Muscle layer of colon (tissue), 2 donors: Measurements from ENCODE around the gene REC114.

Experiments used
- H3K27ac ChIP-seq: one replicate; pipeline ENCODE4 v1.7.0; 2013; ENCODE audit warnings: low read depth, mild to moderate bottlenecking, low read length, moderate library complexity
- H3K27me3 ChIP-seq, 2 donors: one replicate each; pipeline ENCODE4 v1.7.0; 2013; ENCODE audit warnings: low read length in 2 of 2, mild to moderate bottlenecking in 2 of 2; ENCODE audit not compliant: insufficient read depth in 2 of 2, control insufficient read depth in 1 of 2
- H3K36me3 ChIP-seq: one replicate; pipeline ENCODE4 v1.7.0; 2013; ENCODE audit warnings: mild to moderate bottlenecking, low read length; ENCODE audit not compliant: insufficient read depth
- H3K4me1 ChIP-seq: one replicate; pipeline ENCODE4 v1.7.0; 2013; ENCODE audit warnings: mild to moderate bottlenecking, low read length; ENCODE audit not compliant: insufficient read depth
- H3K4me3 ChIP-seq, 2 donors: one replicate each; pipeline ENCODE4 v1.7.0; 2013; ENCODE audit warnings: low read length in 2 of 2, low read depth in 1 of 2, mild to moderate bottlenecking in 1 of 2, moderate library complexity in 1 of 2
- H3K9ac ChIP-seq: one replicate; pipeline ENCODE4 v1.7.0; 2013; ENCODE audit warnings: low read length
- H3K9me3 ChIP-seq: one replicate; pipeline ENCODE4 v1.7.0; 2013; ENCODE audit warnings: mild to moderate bottlenecking, low read length
- donor health status: abdominal sarcoma.
- donor health status: Adenocarcinoma of cecum.

REC114 gene

DNA sequence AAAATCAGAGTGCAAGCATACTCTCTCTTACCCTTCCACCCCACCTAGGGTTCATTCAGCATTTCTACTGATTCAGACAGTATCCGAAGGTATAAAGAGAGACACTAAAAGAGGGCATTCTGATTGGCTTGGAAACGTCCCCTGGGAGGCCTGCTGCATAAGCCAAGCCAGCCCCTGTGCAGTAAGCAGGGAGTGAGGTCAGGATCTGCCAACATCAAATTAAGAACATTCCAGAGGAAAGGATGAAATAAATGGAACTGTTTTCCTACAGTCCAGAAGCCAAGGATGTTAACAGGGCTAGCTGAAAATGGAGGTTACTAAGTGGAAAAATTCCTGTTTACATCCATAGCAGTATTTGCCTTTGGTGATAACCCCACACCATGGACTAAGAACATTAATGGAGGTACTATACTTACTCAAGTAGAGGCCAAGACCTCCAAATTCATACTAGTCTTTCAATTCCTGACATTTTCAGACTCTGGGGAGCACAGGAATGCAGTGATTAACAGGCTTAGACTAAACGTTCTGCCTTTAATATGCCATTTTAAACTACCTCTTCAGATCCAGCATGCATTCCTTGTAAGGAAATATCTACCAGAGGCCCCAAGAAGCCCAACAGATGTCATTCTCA lies 155.7 kb downstream of the REC114 start:
- Histone ChIP-seq H3K4me3 (no peak overlapping the region), H3K27me3 (no peaks in the 10 kb centered on the region), H3K36me3 (no peaks in the 10 kb centered on the region), H3K27ac (peak overlapping the region; percentile 29), H3K4me1 (peaks cover 99% of the 10 kb centered on the region), H3K9me3 (no peaks in the 10 kb centered on the region), H3K9ac (no peak overlapping the region)

- Histone ChIP-seq H3K9me3 (no peaks in the 10 kb centered on the region), H3K36me3 (no peaks in the 10 kb centered on the region), H3K27ac (peak overlapping the region; percentile 59), H3K9ac (no peak overlapping the region), H3K27me3 (no peaks in the 10 kb centered on the region), H3K4me1 (peaks cover 92% of the 10 kb centered on the region), H3K4me3 (no peak overlapping the region)
Measured at GRCh38 chr15:73599934-73600333, 157.0 kb downstream of the REC114 start.

DNA sequence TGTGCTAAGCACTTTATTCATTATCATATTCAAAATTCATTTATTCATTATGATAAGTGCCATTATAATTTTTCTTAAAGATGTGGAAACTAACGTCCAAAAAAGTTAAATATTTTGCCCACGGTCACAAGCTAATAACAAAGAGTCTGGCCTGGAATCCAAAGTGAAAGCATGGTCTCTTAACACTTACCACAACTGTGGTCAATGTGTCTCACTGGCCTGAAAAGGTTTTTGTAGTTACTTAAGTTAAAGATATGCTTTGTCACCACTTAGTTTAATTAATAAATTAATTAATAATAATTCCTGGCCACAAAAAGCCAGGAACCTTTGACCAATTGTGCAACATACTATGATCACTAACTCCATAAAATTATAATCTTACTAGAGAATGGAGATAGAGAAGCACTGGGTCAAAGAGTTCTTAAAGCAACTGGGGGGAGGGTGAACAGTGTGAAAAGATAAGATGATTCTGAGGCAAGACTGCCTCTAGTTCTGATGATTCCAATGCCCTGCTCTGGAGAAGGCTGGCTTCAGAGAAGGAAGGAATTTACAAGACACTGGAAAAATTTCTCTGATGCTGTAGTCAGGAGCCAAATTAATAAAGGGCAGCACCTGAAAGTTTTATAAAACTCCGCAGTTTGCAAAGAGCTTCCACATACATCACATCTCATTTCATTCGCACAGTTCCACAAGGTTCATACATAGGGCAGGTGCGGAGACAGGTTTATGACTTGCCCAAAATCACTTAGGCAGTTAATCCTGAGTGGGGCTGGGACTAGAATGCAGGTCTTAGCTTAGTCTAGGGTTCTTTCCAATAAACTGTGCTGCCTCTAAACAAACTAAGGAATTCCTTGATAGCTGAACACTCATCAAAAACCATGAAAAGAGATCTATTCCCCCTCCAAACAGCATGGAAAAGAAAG lies 157.7 kb downstream of the REC114 start:
- Histone ChIP-seq H3K4me3 (no peak overlapping the region), H3K27me3 (no peaks in the 10 kb centered on the region), H3K27ac (peak overlapping the region; percentile 88), H3K36me3 (no peaks in the 10 kb centered on the region), H3K9me3 (no peaks in the 10 kb centered on the region), H3K9ac (no peak overlapping the region), H3K4me1 (peaks cover 87% of the 10 kb centered on the region)

GRCh38 chr15:73601451-73602445 lies 158.8 kb downstream of the REC114 start:
- Histone ChIP-seq H3K4me3 (no peak overlapping the region), H3K9me3 (no peaks in the 10 kb centered on the region), H3K9ac (peak overlapping the region; percentile 26), H3K36me3 (no peaks in the 10 kb centered on the region), H3K4me1 (peaks cover 86% of the 10 kb centered on the region), H3K27me3 (no peaks in the 10 kb centered on the region), H3K27ac (peak overlapping the region; percentile 88)

GRCh38 chr15:73602446-73602843 lies 159.5 kb downstream of the REC114 start:
- Histone ChIP-seq H3K36me3 (no peaks in the 10 kb centered on the region), H3K9me3 (no peaks in the 10 kb centered on the region), H3K4me1 (peaks cover 84% of the 10 kb centered on the region), H3K27me3 (no peaks in the 10 kb centered on the region), H3K9ac (peak overlapping the region; percentile 26), H3K27ac (peak overlapping the region; percentile 88), H3K4me3 (no peak overlapping the region)

DNA sequence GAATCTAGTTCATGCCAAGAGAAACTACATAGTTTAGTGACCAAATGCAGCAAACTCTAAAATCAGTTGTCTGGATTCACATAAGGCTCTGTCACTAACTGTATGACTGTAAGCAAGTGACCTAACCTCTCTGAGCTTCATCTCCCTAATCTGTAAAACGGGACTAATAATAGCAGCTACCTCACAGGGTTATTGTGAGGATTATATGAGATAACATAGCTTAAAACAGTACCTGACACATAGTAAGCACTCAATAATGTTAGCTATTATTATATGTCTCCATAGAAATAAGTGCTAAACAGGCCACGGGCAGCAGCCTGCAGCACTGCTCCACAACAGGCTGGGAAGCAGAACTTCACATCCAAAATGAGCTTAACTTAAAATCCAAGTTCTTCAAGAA lies 160.0 kb downstream of the REC114 start:
- H3K4me1 ChIP-seq = peaks cover 84% of the 10 kb centered on the region
- peak overlapping the region; percentile 35 for H3K27ac ChIP-seq
- H3K27me3 ChIP-seq = no peaks in the 10 kb centered on the region
- no peaks in the 10 kb centered on the region for H3K9me3 ChIP-seq
- no peak overlapping the region for H3K4me3 ChIP-seq
- H3K36me3 ChIP-seq = no peaks in the 10 kb centered on the region
- peak overlapping the region; percentile 26 for H3K9ac ChIP-seq

DNA sequence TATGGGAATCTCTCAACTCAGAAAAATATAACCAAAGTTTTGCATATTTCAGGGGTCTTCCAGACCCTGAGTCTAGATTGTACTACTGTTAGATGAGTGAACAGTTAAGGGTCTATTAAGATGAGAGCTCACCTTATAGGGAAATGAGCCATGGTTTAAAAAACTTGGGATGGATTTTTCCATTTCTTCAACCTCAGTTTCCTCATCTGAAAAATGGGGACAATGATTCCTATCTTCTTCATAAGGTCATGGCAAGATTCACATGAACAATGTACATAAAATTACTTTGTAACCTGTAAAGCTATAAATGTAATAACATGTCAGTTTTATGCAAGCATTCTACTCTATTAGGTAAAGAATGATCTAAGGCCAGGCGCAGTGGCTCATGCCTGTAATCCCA lies 161.5 kb downstream of the REC114 start:
- Histone ChIP-seq H3K4me1 (peaks cover 81% of the 10 kb centered on the region), H3K27ac (no peak overlapping the region), H3K4me3 (no peak overlapping the region), H3K27me3 (no peaks in the 10 kb centered on the region), H3K9ac (no peak overlapping the region), H3K9me3 (no peaks in the 10 kb centered on the region), H3K36me3 (no peaks in the 10 kb centered on the region)

- Histone ChIP-seq H3K4me1 (peaks cover 80% of the 10 kb centered on the region), H3K27ac (peak overlapping the region; percentile 51), H3K27me3 (no peaks in the 10 kb centered on the region), H3K9ac (no peak overlapping the region), H3K36me3 (no peaks in the 10 kb centered on the region), H3K4me3 (no peak overlapping the region), H3K9me3 (no peaks in the 10 kb centered on the region)
Measured at GRCh38 chr15:73605759-73606436, 162.9 kb downstream of the REC114 start.

DNA sequence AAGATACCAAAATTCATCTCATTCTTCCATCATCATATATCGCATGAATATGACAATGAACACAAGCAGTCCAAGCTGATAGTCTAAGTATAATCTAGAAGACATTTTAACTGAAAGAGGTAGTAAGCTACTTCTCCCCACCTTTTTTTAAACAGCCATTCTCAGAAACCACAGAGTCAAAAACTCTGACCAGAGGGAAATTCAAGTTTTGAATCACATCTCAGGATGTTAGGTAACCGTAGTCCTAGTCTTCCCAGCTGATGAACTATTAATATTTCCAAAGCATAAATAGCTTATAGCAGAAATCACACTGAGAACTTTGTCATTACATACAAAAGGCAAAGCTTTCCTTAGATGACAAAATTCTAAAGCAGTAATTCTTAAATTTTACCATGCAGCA lies 164.4 kb downstream of the REC114 start:
- Histone ChIP-seq H3K36me3 (no peaks in the 10 kb centered on the region), H3K4me1 (peaks cover 73% of the 10 kb centered on the region), H3K27ac (no peak overlapping the region), H3K4me3 (no peak overlapping the region), H3K9ac (no peak overlapping the region), H3K27me3 (no peaks in the 10 kb centered on the region), H3K9me3 (no peaks in the 10 kb centered on the region)

GRCh38 chr15:73607843-73608242 lies 164.9 kb downstream of the REC114 start:
- H3K9ac ChIP-seq = no peak overlapping the region
- H3K27ac ChIP-seq = no peak overlapping the region
- H3K4me1 ChIP-seq = peaks cover 69% of the 10 kb centered on the region

More at GRCh38 chr15:73607843-73608242, 164.9 kb downstream of the REC114 start:
- no peaks in the 10 kb centered on the region for H3K9me3 ChIP-seq
- no peaks in the 10 kb centered on the region for H3K36me3 ChIP-seq
- H3K27me3 ChIP-seq = no peaks in the 10 kb centered on the region
- H3K4me3 ChIP-seq = no peak overlapping the region
